IgD-negative memory B cell (primary cell): ENCODE measurements around the gene MUC15. TPM values are rescaled to one million over a fixed set of nuclear protein-coding genes. Genes with fewer than 3 reads are reported as not detected.
"Not testable (repeated sequence)": the region's sequence is repeated elsewhere in the genome, so short reads cannot be mapped to it uniquely, and the experiment has no call there.

Source experiments
- H3K27ac Mint-ChIP-seq, 3 donors: one replicate each; pipeline ENCODE4 v1.8.0; 2020 to 2022; ENCODE audit warnings: mild to moderate bottlenecking in 3 of 3, mixed read lengths in 3 of 3, moderate library complexity in 1 of 3
- H3K27me3 Mint-ChIP-seq: one replicate; pipeline ENCODE4 v1.8.0; 2021; ENCODE audit warnings: mixed read lengths
- H3K36me3 Mint-ChIP-seq: one replicate; pipeline ENCODE4 v1.8.0; 2020; ENCODE audit warnings: mild to moderate bottlenecking, mixed read lengths
- H3K4me1 Mint-ChIP-seq, 3 donors: one replicate each; pipeline ENCODE4 v1.8.0; 2020 to 2022; ENCODE audit warnings: mixed read lengths in 3 of 3, mild to moderate bottlenecking in 1 of 3
- H3K4me3 Mint-ChIP-seq, 4 donors: one replicate each; pipeline ENCODE4 v1.8.0; 2020 to 2022; ENCODE audit warnings: mild to moderate bottlenecking in 4 of 4, mixed read lengths in 4 of 4, moderate library complexity in 3 of 4
- H3K9me3 Mint-ChIP-seq, 3 donors: one replicate each; pipeline ENCODE4 v1.8.0; 2020 to 2021; ENCODE audit warnings: mixed read lengths in 3 of 3, mild to moderate bottlenecking in 1 of 3
- polyA plus RNA-seq: library from polyadenylated mRNA; unstranded; fragments of 300-500 nt; fragmentation: Illumina TruSeq; gene quantifications from one replicate; pipeline ENCODE4 v1.2.3, GENCODE V29; 2021

Gene MUC15
- not detected for polyA plus RNA-seq

DNA sequence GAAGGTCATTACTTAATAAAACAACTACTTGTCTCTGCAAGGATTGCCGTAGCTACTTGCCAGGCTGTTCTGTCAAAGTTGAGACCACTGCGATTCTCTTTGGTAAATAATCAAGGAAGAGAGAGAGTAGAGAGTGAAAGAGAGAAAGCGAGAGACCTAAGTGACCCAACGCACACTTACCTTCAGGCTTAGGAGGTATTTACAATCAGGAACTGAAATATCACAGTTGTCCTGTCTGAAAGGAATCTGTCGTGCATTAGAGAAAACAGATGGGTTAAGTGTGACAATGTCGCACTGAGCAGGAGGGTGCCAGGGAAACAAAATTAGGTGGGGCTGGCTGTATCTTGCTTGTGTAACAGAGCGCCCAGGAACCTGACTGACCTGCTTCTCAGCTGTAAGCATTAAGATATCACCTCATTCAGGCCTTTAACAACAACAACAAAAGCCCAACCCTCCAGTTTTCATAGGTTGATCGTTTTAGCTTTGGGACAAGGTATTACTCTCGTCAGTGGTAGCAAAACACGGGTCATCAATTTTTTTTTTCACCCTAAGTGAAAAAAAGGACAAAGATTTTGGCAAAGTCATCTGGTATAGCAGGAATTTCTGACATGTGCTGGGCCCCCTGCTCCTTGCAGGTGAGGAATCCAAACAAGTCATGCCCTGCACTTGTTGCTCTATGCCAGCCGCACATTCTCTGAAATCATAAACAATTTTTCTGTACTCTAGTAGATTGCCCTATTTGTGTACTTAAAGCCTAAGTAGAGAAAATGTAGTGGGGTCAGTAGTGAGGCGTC is at the start of gene MUC15:
Gene MUC15 (minus strand): TSS at position 403 of the 794 bp plus-strand sequence. CDS start 5,169 bp downstream, outside the sequence.
- Mint-ChIP-seq H3K36me3 (no peaks in the 10 kb centered on the region), H3K27me3 (no peaks in the 10 kb centered on the region), H3K27ac (no peak within 1 kb of the TSS), H3K4me1 (no peaks in the 10 kb centered on the region), H3K9me3 (no peaks in the 10 kb centered on the region), H3K4me3 (no peak within 1 kb of the TSS)

- Mint-ChIP-seq H3K9me3 (peaks cover 0 to 4% (median 0%) of the 10 kb centered on the region in 3 donors), H3K27ac (no peak overlapping the region), H3K4me1 (no peaks in the 10 kb centered on the region), H3K36me3 (no peaks in the 10 kb centered on the region), H3K4me3 (no peak overlapping the region), H3K27me3 (no peaks in the 10 kb centered on the region)
These were observed 49.1 kb upstream of the MUC15 start for GRCh38 chr11:26621132-26621531.

GRCh38 chr11:26620282-26621045 is 48.4 kb upstream of the MUC15 start:
- no peaks in the 10 kb centered on the region for H3K4me1 Mint-ChIP-seq
- H3K27me3 Mint-ChIP-seq = no peaks in the 10 kb centered on the region
- H3K36me3 Mint-ChIP-seq = no peaks in the 10 kb centered on the region
- H3K9me3 Mint-ChIP-seq = peaks cover 0 to 5% (median 0%) of the 10 kb centered on the region in 3 donors
- H3K27ac Mint-ChIP-seq = no peak overlapping the region
- no peak overlapping the region for H3K4me3 Mint-ChIP-seq

DNA sequence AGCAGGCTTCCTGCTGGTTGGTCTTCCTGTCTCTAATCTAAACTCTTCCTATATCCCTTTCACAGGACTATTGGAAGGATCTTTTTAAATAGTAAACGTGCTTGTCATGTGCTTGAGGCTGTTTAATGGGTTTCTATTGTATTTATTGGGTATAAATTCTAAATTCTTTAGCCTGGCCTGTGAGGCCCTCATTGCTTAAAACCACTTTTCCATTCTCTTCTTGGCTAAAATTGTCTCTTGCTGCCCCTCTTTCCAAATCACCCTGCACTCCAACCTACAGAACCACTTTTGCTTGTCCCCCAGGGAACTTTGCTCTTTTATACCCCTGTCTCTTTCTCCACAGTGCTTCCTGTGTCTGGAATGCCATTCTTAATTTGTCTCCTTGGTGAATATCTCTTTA is 46.4 kb upstream of the MUC15 start:
- no peak overlapping the region for H3K27ac Mint-ChIP-seq
- H3K4me1 Mint-ChIP-seq = no peaks in the 10 kb centered on the region
- no peaks in the 10 kb centered on the region for H3K36me3 Mint-ChIP-seq
- peaks cover 0 to 3% (median 0%) of the 10 kb centered on the region in 3 donors for H3K9me3 Mint-ChIP-seq
- no peak overlapping the region for H3K4me3 Mint-ChIP-seq
- H3K27me3 Mint-ChIP-seq = no peaks in the 10 kb centered on the region

DNA sequence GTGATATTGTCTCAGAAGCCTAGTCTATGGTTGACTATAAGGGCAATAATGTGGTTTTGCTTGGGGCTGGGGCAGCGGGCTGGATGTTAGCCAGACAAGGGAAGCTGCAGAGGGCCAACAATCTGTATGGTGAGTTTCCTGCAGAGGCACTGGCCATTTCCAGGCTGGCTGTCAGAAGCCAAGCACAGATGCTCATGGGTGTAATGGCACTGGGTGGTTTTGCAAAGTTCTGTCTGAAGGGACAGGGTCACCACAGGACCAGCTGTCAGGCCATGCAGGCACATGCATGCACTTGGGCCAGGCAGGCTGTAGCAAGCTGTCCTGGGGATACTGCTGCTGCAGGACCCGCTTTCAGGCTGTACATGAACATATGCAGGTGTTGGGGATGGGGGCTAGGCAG is 41.7 kb upstream of the MUC15 start:
- peak overlapping the region in 1 of 4 donors; percentile 55 for H3K4me3 Mint-ChIP-seq
- H3K27ac Mint-ChIP-seq = no peak overlapping the region
- no peaks in the 10 kb centered on the region for H3K36me3 Mint-ChIP-seq
- peaks cover 3 to 12% (median 8%) of the 10 kb centered on the region in 3 donors for H3K9me3 Mint-ChIP-seq
- no peaks in the 10 kb centered on the region for H3K4me1 Mint-ChIP-seq
- H3K27me3 Mint-ChIP-seq = no peaks in the 10 kb centered on the region

DNA sequence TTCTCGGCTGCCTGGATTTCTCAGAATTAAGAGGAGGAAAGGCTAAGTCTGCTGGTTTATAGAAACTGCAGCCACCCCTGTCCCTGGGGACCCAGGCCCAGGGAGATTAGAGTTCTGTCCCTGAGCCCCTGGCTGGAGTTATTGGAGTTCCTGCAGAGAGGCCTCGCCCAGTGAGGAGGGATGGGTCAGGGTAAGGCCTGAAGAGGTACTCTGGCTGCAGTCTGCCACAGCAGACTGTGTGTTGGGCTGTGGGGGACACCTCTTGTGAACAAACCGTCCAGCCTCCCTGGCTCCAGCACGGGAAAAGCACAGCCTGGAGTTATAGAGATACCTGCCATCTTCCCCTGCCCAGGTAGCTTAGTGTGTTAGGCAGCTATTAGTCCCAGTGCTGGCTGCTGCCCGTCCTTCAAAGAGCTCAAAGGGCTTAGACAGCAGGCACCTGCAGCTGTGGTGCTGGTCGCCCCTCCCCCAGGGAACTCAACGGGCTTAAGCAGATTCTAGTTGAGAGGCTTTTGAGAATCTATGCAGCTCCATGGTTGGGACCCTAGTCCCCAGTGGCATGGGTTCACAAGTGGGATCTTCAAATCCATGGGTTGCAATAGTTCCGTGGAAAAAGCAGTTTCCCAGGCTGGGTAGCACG is 36.6 kb upstream of the MUC15 start:
- H3K4me1 Mint-ChIP-seq = no peaks in the 10 kb centered on the region
- no peak overlapping the region for H3K4me3 Mint-ChIP-seq
- no peaks in the 10 kb centered on the region for H3K27me3 Mint-ChIP-seq
- H3K27ac Mint-ChIP-seq = no peak overlapping the region
- peaks cover 8 to 16% (median 8%) of the 10 kb centered on the region in 3 donors for H3K9me3 Mint-ChIP-seq
- peaks cover 2% of the 10 kb centered on the region for H3K36me3 Mint-ChIP-seq

DNA sequence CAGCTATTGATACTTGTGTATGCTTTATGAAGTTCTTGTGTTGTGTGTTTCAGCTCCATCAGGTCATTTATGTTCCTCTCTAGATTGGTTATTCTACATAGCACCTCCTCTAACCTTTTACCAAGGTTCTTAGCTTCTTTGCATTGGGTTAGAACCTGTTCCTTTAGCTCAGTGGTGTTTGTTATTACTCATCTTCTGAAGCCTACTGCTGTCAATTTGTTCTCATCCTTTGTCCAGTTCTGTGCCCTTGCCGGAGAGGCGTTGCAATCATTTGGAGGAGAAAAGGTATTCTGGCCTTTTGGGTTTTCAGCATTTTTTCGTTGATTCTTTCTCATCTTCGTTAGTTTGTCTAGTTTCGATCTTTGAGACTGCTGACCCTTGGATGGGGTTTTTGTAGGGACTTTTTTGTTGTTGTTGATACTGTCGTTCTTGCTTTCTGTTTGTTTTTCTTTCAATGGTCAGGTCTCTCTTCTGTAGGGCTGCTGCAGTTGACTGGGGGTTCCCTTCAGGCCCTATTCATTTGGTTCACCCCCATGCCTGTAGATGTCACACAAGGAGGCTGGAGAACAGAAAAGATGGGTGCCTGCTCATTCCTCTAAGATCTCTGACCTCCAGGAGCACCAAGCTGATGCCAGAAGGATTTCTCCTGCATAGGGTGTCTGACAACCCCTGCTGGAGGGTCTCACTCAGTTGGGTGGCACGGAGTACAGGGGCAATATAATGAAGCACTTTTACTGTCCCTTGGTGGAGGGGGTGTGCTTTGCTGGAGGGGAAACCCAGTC is 35.9 kb upstream of the MUC15 start:
- H3K27ac Mint-ChIP-seq = peak overlapping the region in 1 of 3 donors; percentile 6
- no peaks in the 10 kb centered on the region for H3K4me1 Mint-ChIP-seq
- H3K4me3 Mint-ChIP-seq = no peak overlapping the region
- no peaks in the 10 kb centered on the region for H3K27me3 Mint-ChIP-seq
- peaks cover 2% of the 10 kb centered on the region for H3K36me3 Mint-ChIP-seq
- H3K9me3 Mint-ChIP-seq = peaks cover 8 to 16% (median 8%) of the 10 kb centered on the region in 3 donors

GRCh38 chr11:26599876-26600434 is 27.9 kb upstream of the MUC15 start:
- Mint-ChIP-seq H3K9me3 (peaks cover 2 to 13% (median 10%) of the 10 kb centered on the region in 3 donors), H3K27me3 (no peaks in the 10 kb centered on the region), H3K27ac (no peak overlapping the region), H3K36me3 (no peaks in the 10 kb centered on the region), H3K4me1 (no peaks in the 10 kb centered on the region), H3K4me3 (no peak overlapping the region)

- Mint-ChIP-seq H3K4me3 (no peak overlapping the region), H3K36me3 (no peaks in the 10 kb centered on the region), H3K4me1 (no peaks in the 10 kb centered on the region), H3K9me3 (peaks cover 2 to 13% (median 10%) of the 10 kb centered on the region in 3 donors), H3K27ac (no peak overlapping the region), H3K27me3 (no peaks in the 10 kb centered on the region)
These were observed 27.4 kb upstream of the MUC15 start for GRCh38 chr11:26599425-26599824.

- no peak overlapping the region for H3K4me3 Mint-ChIP-seq
- no peak overlapping the region for H3K27ac Mint-ChIP-seq
These were observed 25.8 kb upstream of the MUC15 start for GRCh38 chr11:26597899-26598298.

GRCh38 chr11:26597049-26597689 is 25.1 kb upstream of the MUC15 start:
- not testable (repeated sequence) for H3K27me3 Mint-ChIP-seq, H3K4me1 Mint-ChIP-seq, H3K36me3 Mint-ChIP-seq, H3K4me3 Mint-ChIP-seq, H3K27ac Mint-ChIP-seq
- peaks cover 2 to 13% (median 10%) of the 10 kb centered on the region in 3 donors for H3K9me3 Mint-ChIP-seq

More at GRCh38 chr11:26597899-26598298, 25.8 kb upstream of the MUC15 start:
- Mint-ChIP-seq H3K4me1 (no peaks in the 10 kb centered on the region), H3K36me3 (no peaks in the 10 kb centered on the region), H3K9me3 (peaks cover 2 to 13% (median 10%) of the 10 kb centered on the region in 3 donors), H3K27me3 (no peaks in the 10 kb centered on the region)

DNA sequence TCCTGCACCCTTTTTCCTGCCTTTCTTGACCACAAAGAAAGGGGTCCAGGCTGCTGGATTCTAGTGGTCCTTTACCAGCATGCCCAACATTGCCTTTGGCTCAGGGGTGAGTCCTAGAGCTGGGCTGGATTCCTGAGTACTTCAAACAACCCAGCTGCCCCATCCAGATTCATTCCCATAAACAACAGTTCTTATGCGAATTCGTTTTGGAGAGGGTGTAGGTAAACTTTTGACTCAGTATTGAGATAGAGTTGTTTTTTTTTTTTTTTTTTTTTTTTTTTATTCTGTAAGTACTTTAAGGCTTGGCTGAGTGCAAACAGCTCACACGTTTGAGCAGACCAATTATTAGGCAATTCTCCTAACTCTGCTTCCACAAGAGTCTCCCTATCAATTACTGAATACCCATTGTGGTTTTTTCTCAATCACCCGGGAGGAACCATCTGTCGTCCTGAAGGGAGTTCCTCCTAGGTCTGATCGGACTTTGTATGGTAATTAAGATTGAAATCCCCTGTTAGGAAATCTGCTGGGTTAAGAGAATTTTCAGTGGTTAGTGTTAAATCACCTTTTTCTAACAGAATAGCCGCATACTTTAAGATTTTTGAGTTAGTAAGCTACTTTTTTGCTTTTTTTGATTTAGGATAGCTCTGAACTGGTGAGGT is 23.3 kb upstream of the MUC15 start:
- not testable (repeated sequence) for H3K36me3 Mint-ChIP-seq, H3K4me1 Mint-ChIP-seq, H3K27me3 Mint-ChIP-seq, H3K4me3 Mint-ChIP-seq, H3K27ac Mint-ChIP-seq
- H3K9me3 Mint-ChIP-seq = peaks cover 0 to 14% (median 9%) of the 10 kb centered on the region in 3 donors

- no peak overlapping the region for H3K4me3 Mint-ChIP-seq
- H3K4me1 Mint-ChIP-seq = no peaks in the 10 kb centered on the region
- no peaks in the 10 kb centered on the region for H3K27me3 Mint-ChIP-seq
- H3K9me3 Mint-ChIP-seq = peaks cover 0 to 11% (median 9%) of the 10 kb centered on the region in 3 donors
- H3K36me3 Mint-ChIP-seq = no peaks in the 10 kb centered on the region
- H3K27ac Mint-ChIP-seq = no peak overlapping the region
These were observed 21.6 kb upstream of the MUC15 start for GRCh38 chr11:26593691-26594090.
